ENCODE measurements around the gene MAD2L1BP.
A peak's percentile ranks its signal among the peaks of the same experiment; 100 is the strongest.

MAD2L1BP gene

GRCh38 chr6:43625393-43625992 lies 10.1 kb upstream of the MAD2L1BP start:
- in situ Hi-C loops (cut with HindIII; ENCODE audit: low sequenced_read_pairs): no loop called here
- DNase-seq (ENCODE audit: low read depth, low spot score): no peak
- H3K4me3 ChIP-seq (ENCODE audit: low read depth, low read length): no peak overlapping the region
- TF ChIP-seq CTCF (IDR thresholded peaks at IDR 0.05; ENCODE audit: low read depth, low read length): no peak

GRCh38 chr6:43627008-43627825 lies 8.4 kb upstream of the MAD2L1BP start:
- H3K4me3 ChIP-seq (ENCODE audit: low read depth, low read length): peak overlapping the region; percentile 30
- DNase-seq (ENCODE audit: low read depth, low spot score): peak; percentile 96
- in situ Hi-C loops (cut with HindIII; ENCODE audit: low sequenced_read_pairs): no loop called here
- no peak for TF ChIP-seq CTCF (IDR thresholded peaks at IDR 0.05; ENCODE audit: low read depth, low read length)

GRCh38 chr6:43628393-43629103 lies 7.1 kb upstream of the MAD2L1BP start:
- peak; percentile 46 for DNase-seq (ENCODE audit: low read depth, low spot score)
- peak overlapping the region; percentile 97 for H3K4me3 ChIP-seq (ENCODE audit: low read depth, low read length)
- no peak for TF ChIP-seq CTCF (IDR thresholded peaks at IDR 0.05; ENCODE audit: low read depth, low read length)
- in situ Hi-C loops (cut with HindIII; ENCODE audit: low sequenced_read_pairs): no loop called here

- in situ Hi-C loops (cut with HindIII; ENCODE audit: low sequenced_read_pairs): no loop called here
- DNase-seq (ENCODE audit: low read depth, low spot score): peak; percentile 100
These were observed 6.5 kb upstream of the MAD2L1BP start, which contains the start of gene GTPBP2 for GRCh38 chr6:43629104-43629504. GTPBP2 (minus strand) TSS chr6:43629264; CDS start chr6:43629162, 102 bp downstream.

GRCh38 chr6:43629505-43630300 lies 5.9 kb upstream of the MAD2L1BP start:
- no peak for TF ChIP-seq CTCF (IDR thresholded peaks at IDR 0.05; ENCODE audit: low read depth, low read length)
- H3K4me3 ChIP-seq (ENCODE audit: low read depth, low read length): peak overlapping the region; percentile 97
- in situ Hi-C loops (cut with HindIII; ENCODE audit: low sequenced_read_pairs): no loop called here
- peak; percentile 99 for DNase-seq (ENCODE audit: low read depth, low spot score)

More at GRCh38 chr6:43629104-43629504, 6.5 kb upstream of the MAD2L1BP start, which contains the start of gene GTPBP2:
- TF ChIP-seq CTCF (IDR thresholded peaks at IDR 0.05; ENCODE audit: low read depth, low read length): no peak
- peak within 1 kb of the TSS; percentile 97 for H3K4me3 ChIP-seq (ENCODE audit: low read depth, low read length)
